Pericardium fibroblast (primary cell): ENCODE data around the gene SLC25A40. TPM values are rescaled to one million over a fixed set of nuclear protein-coding genes. Genes with fewer than 3 reads are reported as not detected.

ENCODE experiments used
- total RNA-seq: library from RNA; depleted of rRNA; stranded (reverse); fragments of >200 nt; gene quantifications from 2 replicates; pipeline ENCODE4 v1.2.3, GENCODE V29; 2015

SLC25A40 gene
- 3.5 and 11.2 TPM in 2 replicates for total RNA-seq

GRCh38 chr7:87876040-87876868 is at the start of gene SLC25A40, which contains the start of gene DBF4:
Gene SLC25A40 (minus strand): TSS chr7:87876360. CDS start chr7:87858727, 17,633 bp downstream.
Gene DBF4 (plus strand): TSS chr7:87876493. CDS start chr7:87876733, 240 bp downstream.

Other genes with a start within 250 kb of the SLC25A40 start
- under 0.01 TPM in 1 of 2 replicates, not detected in the other for gene RUNDC3B, start 248.0 kb downstream of the SLC25A40 start, total RNA-seq
- gene DBF4, start 133 bp upstream of the SLC25A40 start, total RNA-seq: 2.5 and 12.6 TPM in 2 replicates
- gene ADAM22, start 57.9 kb upstream of the SLC25A40 start, total RNA-seq: 0.12 and 0.26 TPM in 2 replicates